Measurements from ENCODE around the gene CYB561D1. TPM values are rescaled to one million over a fixed set of nuclear protein-coding genes. Genes with fewer than 3 reads are reported as not detected.

Gene CYB561D1
- total and polyA plus RNA-seq, 2 of the 8 experiments (the other 6 are each of a cell fraction or from before 2014, with no cell fraction given) = 3.6 to 3.8 TPM

GRCh38 chr1:109504974-109505373 is 11.1 kb downstream of the CYB561D1 start (continued):
- TF ChIP-seq E2F6 (IDR thresholded peaks at IDR 0.05) (no peak), SIRT6 (IDR thresholded peaks at IDR 0.05; ENCODE audit: low read length) (no peak), RAD21 (IDR thresholded peaks at IDR 0.05 in 1 of 2, conservative IDR thresholded peaks at IDR 0.05 in 1 of 2; ENCODE audit: low read depth in 2 of 2, low read length in 2 of 2) (no peak)

All from H1 (cell line).